Astrocyte of the spinal cord (primary cell): Measurements from ENCODE around the gene FOXO6.

Source experiments
- DNase-seq: peaks from one replicate; pipeline ENCODE4 v3.0.0; 2011; ENCODE audit warnings: low read depth, low spot score
- H3K4me3 ChIP-seq: 2 replicates; pipeline ENCODE4 v1.5.1; 2011; ENCODE audit warnings: low read depth, mild to moderate bottlenecking, low read length, moderate library complexity
- in situ Hi-C: cut with HindIII; loops from 2 replicates; pipeline ENCODE4 v1.10.0; 2017; ENCODE audit warnings: low sequenced_read_pairs
- TF ChIP-seq, protein P1 (sequence below): IDR thresholded peaks from 2 replicates; pipeline ENCODE4 v1.5.1; 2012; ENCODE audit warnings: low read depth, mild to moderate bottlenecking, low read length, inconsistent platforms

FOXO6 gene

DNA sequence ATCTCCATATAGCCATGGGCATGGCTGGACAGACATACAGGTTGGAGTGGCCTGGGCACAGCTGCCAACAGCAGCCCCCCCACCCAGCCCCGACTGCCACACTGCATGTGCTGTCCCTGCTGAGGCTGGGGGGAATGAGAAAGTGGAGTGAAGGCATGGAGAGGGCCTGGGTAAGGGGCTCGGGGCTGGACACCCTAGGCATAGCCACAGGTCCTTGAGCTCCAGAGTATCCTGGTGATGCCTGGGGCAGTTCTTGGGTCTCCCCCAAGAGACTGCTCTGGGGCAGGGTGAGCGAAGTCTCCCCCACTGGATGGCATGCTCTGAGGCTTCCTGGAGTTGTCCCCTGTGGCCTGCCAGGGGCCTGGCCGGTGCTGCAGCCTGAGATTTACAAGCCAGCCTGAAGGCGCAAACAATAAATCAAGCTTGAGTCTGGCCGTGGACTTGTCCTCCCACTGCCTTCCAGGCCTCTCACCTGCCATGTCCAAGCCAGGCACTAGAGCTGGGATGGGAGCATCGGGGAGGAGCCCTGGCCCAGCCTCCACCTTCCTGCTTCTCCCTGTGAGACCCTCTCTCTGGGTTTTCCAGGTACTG is 53.6 kb downstream of the FOXO6 start:
- TF ChIP-seq, protein P1, sequence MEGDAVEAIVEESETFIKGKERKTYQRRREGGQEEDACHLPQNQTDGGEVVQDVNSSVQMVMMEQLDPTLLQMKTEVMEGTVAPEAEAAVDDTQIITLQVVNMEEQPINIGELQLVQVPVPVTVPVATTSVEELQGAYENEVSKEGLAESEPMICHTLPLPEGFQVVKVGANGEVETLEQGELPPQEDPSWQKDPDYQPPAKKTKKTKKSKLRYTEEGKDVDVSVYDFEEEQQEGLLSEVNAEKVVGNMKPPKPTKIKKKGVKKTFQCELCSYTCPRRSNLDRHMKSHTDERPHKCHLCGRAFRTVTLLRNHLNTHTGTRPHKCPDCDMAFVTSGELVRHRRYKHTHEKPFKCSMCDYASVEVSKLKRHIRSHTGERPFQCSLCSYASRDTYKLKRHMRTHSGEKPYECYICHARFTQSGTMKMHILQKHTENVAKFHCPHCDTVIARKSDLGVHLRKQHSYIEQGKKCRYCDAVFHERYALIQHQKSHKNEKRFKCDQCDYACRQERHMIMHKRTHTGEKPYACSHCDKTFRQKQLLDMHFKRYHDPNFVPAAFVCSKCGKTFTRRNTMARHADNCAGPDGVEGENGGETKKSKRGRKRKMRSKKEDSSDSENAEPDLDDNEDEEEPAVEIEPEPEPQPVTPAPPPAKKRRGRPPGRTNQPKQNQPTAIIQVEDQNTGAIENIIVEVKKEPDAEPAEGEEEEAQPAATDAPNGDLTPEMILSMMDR: no peak
- DNase-seq: no peak
- in situ Hi-C loops: no loop called here
- H3K4me3 ChIP-seq: no peak overlapping the region

GRCh38 chr1:41416081-41416480 is 54.8 kb downstream of the FOXO6 start:
- in situ Hi-C loops: no loop called here
- TF ChIP-seq, protein P1: no peak
- no peak for DNase-seq
- no peak overlapping the region for H3K4me3 ChIP-seq

DNA sequence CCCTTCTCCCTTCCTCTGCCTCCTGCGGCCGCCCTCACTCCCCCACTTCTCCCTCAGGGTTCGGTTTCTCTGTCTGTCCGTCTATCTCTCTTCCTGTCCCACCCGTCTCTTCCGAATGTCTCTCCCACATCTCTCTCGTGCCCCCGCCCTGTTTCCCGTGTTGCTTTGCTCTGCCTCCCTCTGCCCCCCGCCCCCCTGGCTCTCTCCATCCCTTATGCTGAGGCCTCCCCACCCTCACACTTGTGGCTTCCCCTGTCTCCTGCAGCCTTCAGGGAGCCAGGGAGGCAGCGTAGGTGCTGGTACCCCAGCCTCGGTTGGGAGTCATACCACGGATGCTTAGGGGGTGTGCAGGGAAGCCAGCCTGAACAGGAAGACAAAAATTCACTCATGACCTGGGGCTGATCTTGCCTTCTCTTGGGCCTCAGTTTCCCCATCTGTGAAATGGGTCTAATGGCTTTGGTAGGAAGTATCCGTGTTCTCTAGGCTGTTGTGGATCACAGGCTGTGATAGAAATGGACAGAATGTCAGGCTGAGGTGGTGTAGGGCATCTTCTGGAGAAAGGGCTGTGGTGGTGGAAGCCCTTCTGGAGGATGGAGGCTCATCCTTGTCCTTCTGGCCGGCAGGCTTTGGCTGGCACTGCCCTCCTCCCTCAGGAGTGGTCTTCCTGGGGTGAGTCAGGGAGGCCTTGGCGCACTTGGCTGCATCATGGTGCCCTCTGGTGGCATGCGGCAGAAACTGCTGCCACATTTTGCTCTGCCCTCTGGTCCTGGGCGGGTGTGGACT is 55.5 kb downstream of the FOXO6 start:
- no peak overlapping the region for H3K4me3 ChIP-seq
- TF ChIP-seq, protein P1: peak; percentile 93
- DNase-seq: peak; percentile 66
- in situ Hi-C loops: no loop called here

DNA sequence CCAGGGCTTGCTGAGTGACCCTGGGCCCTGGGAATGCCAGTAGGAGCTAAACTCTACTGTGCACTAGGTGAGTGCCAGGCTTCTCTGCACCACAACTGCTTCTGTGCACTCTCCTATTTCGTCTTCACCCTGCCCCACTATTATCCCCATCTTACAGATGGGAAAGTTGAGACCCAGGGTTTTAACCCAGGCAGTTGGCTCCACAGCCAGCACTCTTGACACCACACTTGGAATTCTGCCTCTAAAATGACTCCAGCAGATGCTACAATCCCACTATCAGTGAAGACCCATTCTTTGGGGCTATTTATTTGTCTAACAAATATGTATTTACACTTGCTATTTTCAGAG is 56.1 kb downstream of the FOXO6 start:
- no peak for DNase-seq
- in situ Hi-C loops: no loop called here
- TF ChIP-seq, protein P1: no peak
- H3K4me3 ChIP-seq: no peak overlapping the region

GRCh38 chr1:41417746-41418145 is 56.5 kb downstream of the FOXO6 start:
- in situ Hi-C loops: no loop called here
- TF ChIP-seq, protein P1: no peak
- no peak for DNase-seq
- no peak overlapping the region for H3K4me3 ChIP-seq

DNA sequence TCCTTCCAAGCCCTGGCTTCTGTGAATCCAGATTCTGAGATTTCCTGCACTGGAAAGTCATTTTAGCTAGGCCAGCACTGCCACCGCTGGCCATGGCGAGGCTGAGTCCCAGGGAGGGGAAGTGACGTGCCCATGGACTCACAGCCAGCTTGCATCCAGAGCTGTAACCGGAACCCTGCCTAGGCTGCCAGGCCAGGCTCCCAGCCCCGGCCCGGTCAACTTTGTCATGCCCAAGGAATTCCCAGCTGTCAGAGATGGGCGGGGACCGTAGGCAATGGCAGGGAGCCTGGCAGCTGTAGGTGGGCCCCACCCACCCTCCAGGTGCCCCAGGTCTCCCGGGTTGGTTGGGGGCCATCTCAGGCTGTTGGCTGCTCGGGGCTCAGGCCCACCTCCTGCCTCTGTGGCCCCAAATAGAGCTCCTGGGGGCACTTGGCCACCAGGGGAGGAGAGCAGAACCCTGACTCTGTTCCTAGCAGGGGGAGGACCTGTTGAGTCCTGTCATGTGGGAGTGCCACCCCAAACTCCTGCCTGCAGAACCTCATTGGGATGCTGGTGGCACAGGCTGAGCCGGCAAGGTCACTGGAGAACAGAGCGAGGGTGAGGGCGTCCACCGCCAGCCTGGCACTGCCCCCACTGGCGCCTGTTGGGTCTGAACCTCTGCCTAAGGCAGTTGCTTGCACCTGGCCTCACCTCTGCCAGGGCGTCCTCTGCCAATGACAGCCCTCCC is 57.8 kb downstream of the FOXO6 start:
- H3K4me3 ChIP-seq: no peak overlapping the region
- TF ChIP-seq, protein P1: no peak
- in situ Hi-C loops: no loop called here
- peak; percentile 77 for DNase-seq
